ENCODE data around the gene FBXO24.
A peak's percentile ranks its signal among the peaks of the same experiment; 100 is the strongest.

The FBXO24 gene

GRCh38 chr7:100620239-100620638 lies 34.1 kb downstream of the FBXO24 start:
- H3K4me3 ChIP-seq (ENCODE audit: low read depth, low read length), result no peak overlapping the region
- no peak for DNase-seq (ENCODE audit: low read depth)
- no peak for TF ChIP-seq CTCF (IDR thresholded peaks at IDR 0.05; ENCODE audit: low read depth, low read length, missing control alignments)

DNA sequence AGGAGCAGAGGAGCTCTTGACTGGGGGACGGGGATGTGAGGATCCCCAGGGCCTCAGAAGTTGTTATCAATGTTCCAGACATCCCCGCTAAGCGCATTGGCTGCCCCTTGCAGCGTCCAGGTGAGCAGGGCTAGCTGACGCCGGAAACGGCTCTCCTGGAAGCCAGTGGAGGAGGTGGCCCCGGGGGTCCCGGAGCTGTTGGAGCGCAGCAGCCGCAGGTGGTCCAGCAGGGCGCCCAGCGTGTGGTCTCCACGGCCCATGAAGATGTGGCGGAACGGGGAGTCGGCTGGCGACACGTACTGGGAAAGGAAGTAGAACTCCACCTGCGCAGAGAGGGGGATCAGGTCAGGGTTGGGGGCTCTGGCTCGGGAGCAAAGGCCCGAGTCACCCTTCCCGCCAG lies 34.7 kb downstream of the FBXO24 start:
- no peak for TF ChIP-seq CTCF (IDR thresholded peaks at IDR 0.05; ENCODE audit: low read depth, low read length, missing control alignments)
- no peak overlapping the region for H3K4me3 ChIP-seq (ENCODE audit: low read depth, low read length)
- DNase-seq (ENCODE audit: low read depth), result no peak

DNA sequence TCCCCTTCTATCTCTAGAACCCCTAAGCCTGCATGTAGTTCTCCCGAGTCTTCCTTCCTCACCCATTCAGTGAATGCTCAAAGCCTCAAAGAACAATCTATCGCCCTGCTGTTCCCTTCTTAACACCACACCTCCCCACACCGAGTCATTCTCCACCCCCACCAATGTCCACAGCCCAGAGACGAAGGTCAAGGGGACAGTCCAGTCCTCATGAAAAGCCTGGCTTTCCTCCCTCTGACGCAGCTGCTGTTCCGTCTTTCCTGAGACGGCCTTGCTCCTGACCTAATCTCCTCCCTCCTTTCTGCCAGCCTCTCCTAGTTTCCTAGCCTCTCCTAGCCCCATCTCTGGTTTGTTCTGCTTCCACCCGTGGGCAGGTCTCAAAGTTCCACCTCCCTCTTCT lies 35.4 kb downstream of the FBXO24 start:
- DNase-seq (ENCODE audit: low read depth), result no peak

DNA sequence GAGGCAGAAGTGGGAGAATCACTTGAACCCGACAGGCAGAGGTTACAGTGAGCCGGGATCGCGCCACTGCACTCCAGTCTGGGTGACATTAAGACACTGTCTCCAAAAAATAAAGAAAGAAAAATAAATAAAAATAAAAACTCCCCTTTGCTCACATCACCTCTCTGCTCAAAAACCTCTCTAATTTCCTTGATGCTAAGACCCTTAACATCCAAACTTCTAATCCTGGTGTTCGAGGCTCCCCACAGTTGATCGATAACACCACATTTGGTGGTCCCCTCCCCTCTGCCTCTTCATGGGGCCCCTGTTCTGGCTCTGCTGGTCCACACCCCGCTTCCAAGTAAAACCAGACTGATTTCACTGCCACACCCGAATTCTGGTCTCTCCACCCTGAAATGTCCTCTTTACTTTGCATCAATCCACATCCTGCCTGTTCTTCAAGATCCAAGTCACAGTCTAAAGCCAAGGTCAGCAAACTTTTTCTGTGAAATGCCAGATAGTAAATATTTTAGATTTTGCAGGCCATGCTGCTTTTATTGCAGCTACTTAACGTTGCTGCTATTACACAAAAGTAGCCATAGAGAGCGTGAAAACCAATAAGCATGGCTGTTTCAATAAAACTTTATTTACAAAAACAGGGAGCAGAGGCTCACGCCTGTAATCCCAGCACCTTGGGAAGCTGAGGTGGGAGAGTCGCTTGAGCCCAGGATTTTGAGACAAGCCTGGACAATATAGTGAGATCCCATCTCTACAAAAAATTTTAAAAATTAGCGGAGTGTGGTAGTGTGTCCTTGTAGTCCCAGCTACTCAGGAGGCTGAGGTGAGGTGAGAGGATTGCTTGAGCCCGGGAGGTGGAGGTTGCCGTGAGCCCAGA lies 38.1 kb downstream of the FBXO24 start:
- TF ChIP-seq CTCF (IDR thresholded peaks at IDR 0.05; ENCODE audit: low read depth, low read length, missing control alignments), result no peak
- no peak overlapping the region for H3K4me3 ChIP-seq (ENCODE audit: low read depth, low read length)
- no peak for DNase-seq (ENCODE audit: low read depth)

More for the DNA sequence above, 35.4 kb downstream of the FBXO24 start:
- no peak for TF ChIP-seq CTCF (IDR thresholded peaks at IDR 0.05; ENCODE audit: low read depth, low read length, missing control alignments)
- no peak overlapping the region for H3K4me3 ChIP-seq (ENCODE audit: low read depth, low read length)

GRCh38 chr7:100626055-100626454 lies 39.9 kb downstream of the FBXO24 start:
- DNase-seq (ENCODE audit: low read depth), result no peak
- peak overlapping the region; percentile 28; the same call in 1 of the 2 replicates for H3K4me3 ChIP-seq (ENCODE audit: low read depth, low read length)
- TF ChIP-seq CTCF (IDR thresholded peaks at IDR 0.05; ENCODE audit: low read depth, low read length, missing control alignments), result no peak

GRCh38 chr7:100626530-100627237 lies 40.6 kb downstream of the FBXO24 start:
- no peak for DNase-seq (ENCODE audit: low read depth)
- H3K4me3 ChIP-seq (ENCODE audit: low read depth, low read length), result peak overlapping the region; percentile 49
- no peak for TF ChIP-seq CTCF (IDR thresholded peaks at IDR 0.05; ENCODE audit: low read depth, low read length, missing control alignments)

All from GM12864 (cell line).